ENCODE results near the gene ISCU. TPM values are rescaled to one million over a fixed set of nuclear protein-coding genes. Genes with fewer than 3 reads are reported as not detected.

ISCU gene
- total RNA-seq, 2 donors from 2014 or later = 82.7 to 160 TPM

- Histone ChIP-seq H3K27me3 (no peaks in the 10 kb centered on the region), H3K27ac (no peak overlapping the region), H3K4me3 (no peak overlapping the region), H3K9me3 (no peaks in the 10 kb centered on the region), H3K4me1 (no peaks in the 10 kb centered on the region), H3K36me3 (replicated peaks in 1 of 2; ENCODE audit: insufficient read depth in 1 of 2, low read depth in 2 of 2) (no peaks in the 10 kb centered on the region)
- intact Hi-C loops (cut with DNase I) = loop anchor here (5.0 kb wide), 1 partner anchor 36 kb away; no protein-coding TSS in a partner anchor
- no peak for TF ChIP-seq CTCF (IDR thresholded peaks at IDR 0.05)
- TF ChIP-seq POLR2A (IDR thresholded peaks at IDR 0.05) = no peak
- DNase-seq (no peak), ATAC-seq (no peak)
- 64 to 65% methylated on average over 5 to 8 of the region's 8 CpGs for WGBS, 2 donors
These were observed 50.4 kb downstream of the ISCU start for GRCh38 chr12:108612788-108613282.

DNA sequence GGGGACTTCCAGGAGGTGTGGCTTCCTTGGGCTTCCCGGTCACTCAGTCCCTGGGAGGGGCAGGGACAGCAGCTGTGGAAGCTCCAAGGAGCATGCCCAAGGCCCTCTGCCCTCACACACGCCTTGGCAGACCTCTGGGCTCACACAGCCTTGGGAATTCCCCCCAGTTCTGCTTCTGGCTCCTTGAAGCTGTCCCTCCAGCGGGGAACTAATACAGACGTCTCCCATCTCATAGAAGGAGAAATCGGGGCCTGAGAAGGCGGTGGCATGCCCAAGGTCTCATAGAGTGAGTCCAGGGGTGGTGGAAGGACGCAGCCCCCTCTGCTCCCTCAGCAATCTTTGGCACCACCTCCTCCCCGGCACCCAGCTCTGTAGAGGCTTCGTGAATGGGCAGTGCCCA lies 51.2 kb downstream of the ISCU start:
- Histone ChIP-seq H3K9me3 (no peaks in the 10 kb centered on the region), H3K4me3 (no peak overlapping the region), H3K27ac (no peak overlapping the region), H3K4me1 (no peaks in the 10 kb centered on the region), H3K27me3 (no peaks in the 10 kb centered on the region), H3K36me3 (replicated peaks in 1 of 2; ENCODE audit: insufficient read depth in 1 of 2, low read depth in 2 of 2) (no peaks in the 10 kb centered on the region)
- 50 to 80% methylated on average over 2 to 9 of the region's 9 CpGs for WGBS, 2 donors
- intact Hi-C loops (cut with DNase I) = loop anchor here (5.0 kb wide), 1 partner anchor 36 kb away; no protein-coding TSS in a partner anchor
- ATAC-seq (no peak), DNase-seq (no peak)
- TF ChIP-seq POLR2A (IDR thresholded peaks at IDR 0.05) (no peak), CTCF (IDR thresholded peaks at IDR 0.05) (no peak)

DNA sequence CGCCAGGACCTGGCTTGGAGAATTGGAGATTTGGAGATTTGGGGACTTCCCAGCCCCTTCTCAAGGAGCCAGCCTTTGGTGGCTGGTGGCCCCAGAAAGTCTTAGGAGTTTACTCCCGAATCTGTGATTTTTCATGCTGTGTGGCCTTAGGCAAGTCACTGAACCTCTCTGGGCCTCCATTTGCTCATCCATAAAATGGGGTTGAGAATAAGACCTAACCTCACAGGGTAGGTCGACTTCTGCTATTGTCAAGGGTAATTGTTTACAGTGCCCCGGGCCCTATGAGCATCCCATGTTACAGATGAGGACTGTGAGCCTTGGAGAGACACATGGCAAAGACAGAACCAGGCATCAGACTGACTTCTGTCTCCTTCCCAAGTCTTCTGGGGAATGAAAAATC lies 51.6 kb downstream of the ISCU start:
- H3K4me3 ChIP-seq = no peak overlapping the region
- TF ChIP-seq POLR2A (IDR thresholded peaks at IDR 0.05) (no peak), CTCF (IDR thresholded peaks at IDR 0.05) (no peak)
- ATAC-seq (no peak), DNase-seq (no peak)
- intact Hi-C loops (cut with DNase I) = loop anchor here (5.0 kb wide), 1 partner anchor 37 kb away; no protein-coding TSS in a partner anchor
- H3K27ac ChIP-seq = no peak overlapping the region
- no peaks in the 10 kb centered on the region for H3K36me3 ChIP-seq (replicated peaks in 1 of 2; ENCODE audit: insufficient read depth in 1 of 2, low read depth in 2 of 2)
- H3K27me3 ChIP-seq = no peaks in the 10 kb centered on the region
- no peaks in the 10 kb centered on the region for H3K4me1 ChIP-seq
- H3K9me3 ChIP-seq = no peaks in the 10 kb centered on the region
- 60 to 71% methylated on average over 1 to 4 of the region's 4 CpGs for WGBS, 2 donors

DNA sequence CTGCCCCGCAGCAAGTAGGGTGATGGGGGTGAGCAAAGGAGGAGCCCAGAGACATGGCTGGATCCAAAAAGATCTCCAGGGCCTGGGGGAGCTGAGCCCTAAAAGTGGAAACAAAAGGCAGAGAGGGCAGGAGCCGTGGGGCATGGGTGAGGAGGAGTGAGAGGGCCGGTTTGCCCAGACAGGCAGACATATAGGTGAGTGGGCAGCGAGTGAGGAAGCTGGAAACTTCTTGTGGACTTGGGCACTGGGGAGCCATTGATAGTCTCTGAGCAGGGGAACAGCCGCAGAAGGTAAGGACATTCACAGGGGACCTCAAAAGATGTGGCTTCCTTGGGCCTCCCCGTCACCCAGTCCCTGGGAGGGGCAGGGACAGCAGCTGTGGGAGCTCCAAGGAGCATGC lies 52.2 kb downstream of the ISCU start:
- intact Hi-C loops (cut with DNase I) = loop anchor here (5.0 kb wide), 1 partner anchor 37 kb away; no protein-coding TSS in a partner anchor
- Histone ChIP-seq H3K9me3 (no peaks in the 10 kb centered on the region), H3K27ac (no peak overlapping the region), H3K27me3 (no peaks in the 10 kb centered on the region), H3K4me1 (no peaks in the 10 kb centered on the region), H3K4me3 (no peak overlapping the region), H3K36me3 (replicated peaks in 1 of 2; ENCODE audit: insufficient read depth in 1 of 2, low read depth in 2 of 2) (no peaks in the 10 kb centered on the region)
- DNase-seq (no peak), ATAC-seq (no peak)
- no peak for TF ChIP-seq POLR2A (IDR thresholded peaks at IDR 0.05)
- no peak for TF ChIP-seq CTCF (IDR thresholded peaks at IDR 0.05)
- 76 to 83% methylated on average over 6 of the region's 6 CpGs for WGBS, 2 donors

DNA sequence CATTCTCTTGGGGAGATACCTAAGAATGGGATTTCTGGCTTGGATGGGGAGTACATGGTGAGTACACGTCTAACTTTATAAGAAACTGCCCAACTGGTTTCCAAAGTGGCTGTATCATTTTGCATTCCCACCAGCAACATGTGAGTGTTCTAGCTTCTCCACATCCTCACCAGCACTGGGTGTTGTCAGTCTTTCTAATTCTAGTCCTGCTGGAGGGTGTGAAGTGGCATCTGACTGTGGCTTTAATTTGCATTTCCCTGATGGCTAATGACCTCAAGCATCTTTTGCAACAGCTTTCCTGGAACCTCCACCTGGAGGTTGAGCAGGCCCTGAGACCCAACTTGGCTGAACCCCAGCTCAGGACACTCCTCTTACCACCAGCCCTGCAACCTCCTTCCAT lies 53.5 kb downstream of the ISCU start:
- TF ChIP-seq POLR2A (IDR thresholded peaks at IDR 0.05) = no peak
- TF ChIP-seq CTCF (IDR thresholded peaks at IDR 0.05) = no peak
- Histone ChIP-seq H3K27me3 (no peaks in the 10 kb centered on the region), H3K4me1 (no peaks in the 10 kb centered on the region), H3K9me3 (no peaks in the 10 kb centered on the region), H3K36me3 (replicated peaks in 1 of 2; ENCODE audit: insufficient read depth in 1 of 2, low read depth in 2 of 2) (no peaks in the 10 kb centered on the region), H3K27ac (no peak overlapping the region), H3K4me3 (no peak overlapping the region)
- ATAC-seq (no peak), DNase-seq (no peak)
- 61 to 83% methylated on average over 1 of the region's 1 CpG for WGBS, 2 donors
- intact Hi-C loops (cut with DNase I) = no loop called here

Data from body of pancreas (tissue), 4 donors.